Metanephros (tissue), 1 donor: ENCODE results near the gene RNF144B. TPM values are rescaled to one million over a fixed set of nuclear protein-coding genes. Genes with fewer than 3 reads are reported as not detected.

ENCODE experiments used
- total RNA-seq: library from RNA; depleted of rRNA; stranded (reverse); fragments of >200 nt; gene quantifications from one replicate; pipeline ENCODE4 v1.2.3, GENCODE V29; 2014

The RNF144B gene
- 41.0 TPM for total RNA-seq

GRCh38 chr6:18387061-18387721, at the start of gene RNF144B:
Gene RNF144B (plus strand): TSS chr6:18387350. CDS start chr6:18399535, 12,185 bp downstream.

Other genes with a start within 250 kb of the RNF144B start
- 11.4 TPM for gene TPMT, start 232.3 kb upstream of the RNF144B start, total RNA-seq
- 19.0 TPM for gene KDM1B, start 231.9 kb upstream of the RNF144B start, total RNA-seq
- 88.7 TPM for gene DEK, start 122.8 kb upstream of the RNF144B start, total RNA-seq